ENCODE measurements around the gene KRT16.
"Not testable (repeated sequence)": the region's sequence is repeated elsewhere in the genome, so short reads cannot be mapped to it uniquely, and the experiment has no call there.

Gene KRT16

GRCh38 chr17:41589301-41589700 lies 23.3 kb downstream of the KRT16 start:
- TF ChIP-seq CTCF (conservative IDR thresholded peaks at IDR 0.05; ENCODE audit: low read depth, low read length) = no peak
- no peak for DNase-seq (ENCODE audit: low read depth)
- no peak overlapping the region for H3K4me3 ChIP-seq (ENCODE audit: low read length)

GRCh38 chr17:41588126-41588810 lies 24.3 kb downstream of the KRT16 start:
- no peak overlapping the region for H3K4me3 ChIP-seq (ENCODE audit: low read length)
- DNase-seq (ENCODE audit: low read depth) = no peak
- TF ChIP-seq CTCF (conservative IDR thresholded peaks at IDR 0.05; ENCODE audit: low read depth, low read length) = no peak

GRCh38 chr17:41586863-41587495 lies 25.6 kb downstream of the KRT16 start, which contains the start of gene KRT14:
KRT14 (minus strand) TSS chr17:41586895; CDS start chr17:41586834, 61 bp downstream.
- DNase-seq (ENCODE audit: low read depth) = no peak
- H3K4me3 ChIP-seq (ENCODE audit: low read length) = no peak within 1 kb of the TSS
- no peak for TF ChIP-seq CTCF (conservative IDR thresholded peaks at IDR 0.05; ENCODE audit: low read depth, low read length)

GRCh38 chr17:41585301-41586056 lies 27.1 kb downstream of the KRT16 start:
- TF ChIP-seq CTCF (conservative IDR thresholded peaks at IDR 0.05; ENCODE audit: low read depth, low read length) = no peak
- no peak overlapping the region for H3K4me3 ChIP-seq (ENCODE audit: low read length)
- no peak for DNase-seq (ENCODE audit: low read depth)

- not testable (repeated sequence) for H3K4me3 ChIP-seq (ENCODE audit: low read length)
- DNase-seq (ENCODE audit: low read depth) = peak; percentile 3
Observed at GRCh38 chr17:41584331-41584927, 28.1 kb downstream of the KRT16 start.

GRCh38 chr17:41583137-41584127 lies 29.1 kb downstream of the KRT16 start:
- DNase-seq (ENCODE audit: low read depth) = no peak
- H3K4me3 ChIP-seq (ENCODE audit: low read length) = no peak overlapping the region
- no peak for TF ChIP-seq CTCF (conservative IDR thresholded peaks at IDR 0.05; ENCODE audit: low read depth, low read length)

- DNase-seq (ENCODE audit: low read depth); H3K4me3 ChIP-seq (ENCODE audit: low read length): not testable (repeated sequence)
Observed at GRCh38 chr17:41582061-41582968, 30.3 kb downstream of the KRT16 start.
